IPS DF 6.9 (cell line): ENCODE measurements around the gene IFIT5.
"Not testable (repeated sequence)": the region's sequence is repeated elsewhere in the genome, so short reads cannot be mapped to it uniquely, and the experiment has no call there.

Source experiments
- DNase-seq: peaks from one replicate; pipeline ENCODE4 v3.0.0-alpha.2; 2013; ENCODE audit warnings: low read depth, low spot score
- H3K27ac ChIP-seq: one replicate; pipeline ENCODE4 v1.5.1; 2013; ENCODE audit warnings: low read length, control low read depth
- H3K27me3 ChIP-seq: 2 replicates; pipeline ENCODE4 v1.6.1; 2013; ENCODE audit warnings: mild to moderate bottlenecking, low read length; ENCODE audit not compliant: control insufficient read depth, insufficient read depth
- H3K36me3 ChIP-seq: 2 replicates; pipeline ENCODE4 v1.6.1; 2013; ENCODE audit warnings: low read length; ENCODE audit not compliant: control insufficient read depth, insufficient read depth
- H3K4me1 ChIP-seq: 2 replicates; pipeline ENCODE4 v1.6.1; 2013; ENCODE audit warnings: low read length; ENCODE audit not compliant: control insufficient read depth, insufficient read depth
- H3K4me3 ChIP-seq: 2 replicates; pipeline ENCODE4 v1.5.1; 2013; ENCODE audit warnings: mild to moderate bottlenecking, low read length
- H3K9me3 ChIP-seq: 2 replicates; pipeline ENCODE4 v1.6.1; 2013; ENCODE audit warnings: low read length, inconsistent platforms; ENCODE audit not compliant: control insufficient read depth, insufficient read depth
- WGBS: extraction: QIAGEN DNeasy Blood & Tissue Kit; methylation state at CpG from one replicate; pipeline ENCODE4 v1.1.7; 2013; ENCODE audit warnings: mixed read lengths, missing lambda C conversion rate; ENCODE audit not compliant: insufficient read length, insufficient coverage; 5-methylcytosine and 5-hydroxymethylcytosine counted together

Gene IFIT5

GRCh38 chr10:89412276-89412675 lies 2.1 kb upstream of the IFIT5 start:
- H3K4me1 ChIP-seq, H3K27ac ChIP-seq, H3K27me3 ChIP-seq, H3K36me3 ChIP-seq, H3K9me3 ChIP-seq, H3K4me3 ChIP-seq, DNase-seq: not testable (repeated sequence)
- WGBS, result no CpG with 5 or more reads among the region's 10 CpGs

DNA sequence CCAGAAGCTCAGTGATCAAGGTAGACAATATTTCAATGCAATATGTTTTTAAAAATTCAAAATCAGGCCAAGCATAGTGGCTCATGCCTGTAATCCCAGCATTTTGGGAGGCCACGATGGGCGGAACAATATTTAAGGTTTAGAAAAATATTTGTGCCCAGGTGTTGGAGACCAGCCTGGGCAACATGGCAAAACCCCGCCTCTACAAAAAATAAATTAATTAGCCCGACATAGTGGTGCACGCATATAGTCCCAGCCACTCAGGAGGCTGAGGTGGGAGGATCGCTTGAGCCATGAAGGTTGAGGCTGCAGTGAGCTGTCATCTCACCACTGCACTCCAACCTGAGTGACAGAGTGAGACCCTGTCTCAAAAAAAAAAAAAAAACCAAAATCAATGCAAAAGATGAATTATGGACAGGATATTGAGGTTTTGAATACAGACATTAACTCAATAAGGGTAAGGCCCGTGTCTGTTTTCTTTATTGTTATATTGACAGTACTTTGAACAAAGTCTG lies 913 bp upstream of the IFIT5 start:
- Histone ChIP-seq H3K9me3 (no peaks in the 10 kb centered on the region), H3K4me1 (no peaks in the 10 kb centered on the region), H3K4me3 (no peak overlapping the region), H3K27ac (no peak overlapping the region), H3K27me3 (peaks cover 5% of the 10 kb centered on the region; the same call in 1 of the 2 replicates), H3K36me3 (no peaks in the 10 kb centered on the region)
- WGBS, result no CpG with 5 or more reads among the region's 7 CpGs
- no peak for DNase-seq

- H3K4me3 ChIP-seq, result peak overlapping the region; percentile 37; the same call in 1 of the 2 replicates
- no peak for DNase-seq
- no CpG with 5 or more reads among the region's 66 CpGs for WGBS
- no peaks in the 10 kb centered on the region for H3K36me3 ChIP-seq
- no peaks in the 10 kb centered on the region for H3K4me1 ChIP-seq
- H3K27me3 ChIP-seq, result peaks cover 5% of the 10 kb centered on the region; the same call in 1 of the 2 replicates
- no peak overlapping the region for H3K27ac ChIP-seq
- no peaks in the 10 kb centered on the region for H3K9me3 ChIP-seq
Observed at GRCh38 chr10:89414879-89415821, 782 bp downstream of the IFIT5 start.

GRCh38 chr10:89416465-89416864 lies 2.1 kb downstream of the IFIT5 start:
- WGBS, result no CpG with 5 or more reads among the region's 1 CpG
- Histone ChIP-seq H3K27me3 (peaks cover 5% of the 10 kb centered on the region; the same call in 1 of the 2 replicates), H3K9me3 (no peaks in the 10 kb centered on the region), H3K4me3 (no peak overlapping the region), H3K36me3 (no peaks in the 10 kb centered on the region), H3K27ac (no peak overlapping the region), H3K4me1 (no peaks in the 10 kb centered on the region)
- no peak for DNase-seq

DNA sequence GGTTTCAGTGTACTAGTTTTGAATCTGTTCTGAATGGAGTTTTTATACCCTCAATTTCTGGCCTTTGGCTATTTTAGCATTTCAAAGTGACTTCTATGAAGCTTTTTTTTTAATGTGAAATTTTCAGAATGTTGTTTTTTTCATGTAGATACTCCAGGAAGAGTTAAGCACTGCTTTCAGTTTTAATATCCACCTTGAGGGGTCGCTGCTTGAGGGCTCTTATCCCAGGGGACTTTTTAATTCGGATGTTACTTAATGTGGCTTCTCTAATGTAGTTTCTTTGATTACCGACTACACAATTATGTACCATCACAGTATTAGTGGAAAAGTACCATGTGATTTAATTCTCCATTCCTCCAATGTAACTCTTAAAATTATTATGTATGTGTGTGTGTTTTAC lies 5.2 kb downstream of the IFIT5 start:
- Histone ChIP-seq H3K4me1 (no peaks in the 10 kb centered on the region), H3K36me3 (no peaks in the 10 kb centered on the region), H3K27ac (no peak overlapping the region), H3K27me3 (peaks cover 5% of the 10 kb centered on the region; the same call in 1 of the 2 replicates), H3K9me3 (no peaks in the 10 kb centered on the region), H3K4me3 (no peak overlapping the region)
- no CpG with 5 or more reads among the region's 3 CpGs for WGBS
- DNase-seq, result no peak

- no CpG with 5 or more reads among the region's 2 CpGs for WGBS
- H3K27me3 ChIP-seq, result no peaks in the 10 kb centered on the region; the same call in 1 of the 2 replicates
- H3K9me3 ChIP-seq, result no peaks in the 10 kb centered on the region
- DNase-seq, result no peak
- no peak overlapping the region for H3K27ac ChIP-seq
- no peaks in the 10 kb centered on the region; the same call in 1 of the 2 replicates for H3K4me1 ChIP-seq
- H3K4me3 ChIP-seq, result no peak overlapping the region
- H3K36me3 ChIP-seq, result no peaks in the 10 kb centered on the region
Observed at GRCh38 chr10:89421018-89421476, 6.7 kb downstream of the IFIT5 start.

DNA sequence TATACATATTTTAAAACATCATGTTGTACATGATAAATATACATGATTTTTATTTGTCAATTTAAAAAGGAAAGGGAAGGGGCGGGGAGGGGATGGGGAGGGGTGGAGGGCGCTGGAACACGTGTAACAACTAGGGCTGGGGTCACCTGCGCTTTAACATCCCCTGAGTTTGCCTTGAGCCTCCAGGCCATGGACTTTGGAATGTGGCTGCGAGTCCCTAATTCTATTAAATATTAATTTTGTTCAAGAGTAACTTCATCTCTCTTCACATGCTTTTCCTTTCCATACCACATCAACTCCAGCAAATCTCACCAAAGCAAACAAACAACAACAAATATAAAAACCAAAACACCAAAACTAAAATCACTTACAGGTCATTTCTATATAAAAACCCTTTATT lies 10.6 kb downstream of the IFIT5 start:
- WGBS, result 100% methylated on average over 1 of the region's 5 CpGs
- H3K4me3 ChIP-seq, result no peak overlapping the region

DNA sequence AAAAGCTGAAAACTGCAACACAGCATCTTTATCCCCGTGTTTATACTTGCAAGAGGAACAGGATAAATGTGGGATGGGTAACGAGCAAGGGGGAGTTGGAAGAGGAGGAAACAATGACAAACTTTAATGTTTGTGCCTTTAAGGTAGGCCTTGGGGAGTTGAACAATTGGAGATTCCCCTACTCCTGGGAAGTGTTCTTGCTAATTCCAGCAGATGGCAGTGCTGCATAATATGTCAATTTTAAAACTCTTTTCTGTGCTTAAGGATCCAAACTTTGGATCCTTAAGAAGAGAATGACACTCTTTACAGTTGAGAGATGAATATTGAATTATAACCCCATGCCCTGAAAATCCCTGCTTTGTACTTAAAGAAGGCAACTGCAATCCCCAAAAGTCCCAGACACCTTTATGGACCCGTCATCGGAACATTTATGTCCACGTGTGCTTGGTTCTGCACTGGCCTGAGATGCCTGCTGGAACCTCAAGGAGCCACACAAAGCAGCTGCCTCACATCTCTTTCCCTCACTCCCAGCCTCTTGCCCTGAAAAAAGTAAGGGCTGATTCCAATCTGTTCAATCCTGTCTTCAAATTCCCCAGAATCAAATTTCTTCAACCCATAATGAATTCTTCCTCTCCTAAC lies 12.0 kb downstream of the IFIT5 start:
- peak; percentile 43 for DNase-seq
- no CpG with 5 or more reads among the region's 5 CpGs for WGBS
- H3K27ac ChIP-seq, result no peak overlapping the region
- no peak overlapping the region for H3K4me3 ChIP-seq
- peaks cover 2% of the 10 kb centered on the region; the same call in 1 of the 2 replicates for H3K4me1 ChIP-seq
- no peaks in the 10 kb centered on the region for H3K36me3 ChIP-seq
- H3K27me3 ChIP-seq, result no peaks in the 10 kb centered on the region
- H3K9me3 ChIP-seq, result no peaks in the 10 kb centered on the region

More for the DNA sequence above, 10.6 kb downstream of the IFIT5 start:
- DNase-seq, result no peak
- no peaks in the 10 kb centered on the region for H3K36me3 ChIP-seq
- H3K9me3 ChIP-seq, result no peaks in the 10 kb centered on the region
- no peaks in the 10 kb centered on the region for H3K27me3 ChIP-seq
- peaks cover 2% of the 10 kb centered on the region; the same call in 1 of the 2 replicates for H3K4me1 ChIP-seq
- no peak overlapping the region for H3K27ac ChIP-seq

DNA sequence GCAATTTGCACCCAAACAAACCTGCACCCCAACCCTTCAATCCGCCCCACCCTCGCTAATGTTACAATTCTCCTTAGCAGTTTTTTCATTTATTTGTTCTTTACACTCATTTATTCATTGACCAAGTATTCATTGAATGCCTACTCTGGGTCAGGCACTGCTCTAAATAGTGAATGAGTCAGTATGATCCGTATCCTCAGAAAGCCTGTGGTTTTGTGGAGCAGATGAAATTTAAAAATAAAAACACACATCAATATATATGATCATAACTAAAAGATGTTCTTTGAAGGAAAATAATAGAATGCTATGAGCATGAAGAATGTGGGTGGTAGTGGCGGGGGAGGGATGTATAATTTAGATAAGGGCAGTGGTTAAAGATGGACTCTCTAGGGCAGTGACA lies 13.3 kb downstream of the IFIT5 start:
- no peak overlapping the region for H3K4me3 ChIP-seq
- H3K9me3 ChIP-seq, result no peaks in the 10 kb centered on the region
- H3K27me3 ChIP-seq, result no peaks in the 10 kb centered on the region
- no peak overlapping the region for H3K27ac ChIP-seq
- peaks cover 2% of the 10 kb centered on the region; the same call in 1 of the 2 replicates for H3K4me1 ChIP-seq
- H3K36me3 ChIP-seq, result no peaks in the 10 kb centered on the region
- 100% methylated on average over 2 of the region's 4 CpGs for WGBS
- DNase-seq, result no peak

DNA sequence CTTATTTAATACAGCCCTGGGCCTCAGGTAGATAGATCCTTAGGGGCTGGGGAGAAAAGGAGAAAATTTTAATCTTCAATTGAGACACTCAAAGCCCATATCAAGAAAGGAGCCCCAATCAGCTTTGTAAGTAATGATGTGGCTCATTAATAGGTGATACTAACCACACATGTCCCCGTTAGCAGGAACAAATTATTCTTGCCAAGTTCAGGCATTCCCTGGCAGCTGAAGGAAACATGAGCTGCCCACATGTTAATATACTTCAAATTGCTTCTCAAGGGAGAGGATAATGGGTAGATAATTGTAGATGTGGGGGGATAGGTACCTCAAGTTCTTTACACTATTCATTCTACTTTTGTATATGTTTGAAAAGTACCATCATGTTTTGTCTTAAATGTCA lies 14.5 kb downstream of the IFIT5 start:
- DNase-seq, result no peak
- no CpG with 5 or more reads among the region's 1 CpG for WGBS
- Histone ChIP-seq H3K27me3 (no peaks in the 10 kb centered on the region), H3K9me3 (no peaks in the 10 kb centered on the region), H3K4me3 (no peak overlapping the region), H3K27ac (no peak overlapping the region), H3K4me1 (peaks cover 2% of the 10 kb centered on the region; the same call in 1 of the 2 replicates), H3K36me3 (no peaks in the 10 kb centered on the region)
